Measurements from ENCODE around the gene SEC31A.

DNA sequence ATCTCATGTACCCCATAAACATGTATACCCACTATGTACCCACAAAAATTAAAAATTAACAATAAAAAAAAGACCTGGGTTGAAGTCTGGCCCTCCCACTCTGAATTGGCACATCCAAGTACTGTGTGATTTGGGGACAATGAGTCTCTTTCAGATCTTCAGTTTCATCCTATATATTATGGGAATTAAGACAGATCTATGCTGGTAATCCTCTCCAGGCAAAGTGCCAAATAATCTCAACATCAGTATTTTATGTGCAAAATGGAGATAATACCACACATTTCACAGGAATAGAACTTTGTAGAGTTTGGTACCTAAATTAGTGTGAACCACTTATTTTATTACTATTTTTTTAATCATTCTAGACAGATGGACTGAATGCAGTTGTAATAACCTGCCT lies 81.3 kb downstream of the SEC31A start:
- TF ChIP-seq GATA2 (IDR thresholded peaks at IDR 0.05; ENCODE audit: low read depth, low read length) (no peak), GATA3 (IDR thresholded peaks at IDR 0.05; ENCODE audit: low read depth, low read length) (no peak)
